Thyroid gland (tissue), 4 donors: ENCODE results near the gene EZH1. TPM values are rescaled to one million over a fixed set of nuclear protein-coding genes. Genes with fewer than 3 reads are reported as not detected.

ENCODE experiments used
- DNase-seq, 2 donors: peaks; one replicate each; pipeline ENCODE4 v3.0.0-alpha.2; 2019
- H3K27ac ChIP-seq, 3 donors: fragments of 200-600 bp; sonication (generic); 1 replicate in 2 of 3; 2 replicates in 1 of 3; pipeline ENCODE4 v1.5.1; 2016 to 2019; ENCODE audit warnings: mild to moderate bottlenecking in 1 of 3, moderate library complexity in 1 of 3
- H3K27me3 ChIP-seq: fragments of 200-600 bp; sonication (generic); one replicate; pipeline ENCODE4 v1.5.1; 2019
- H3K36me3 ChIP-seq, 2 donors: fragments of 200-600 bp; sonication (generic); one replicate each; pipeline ENCODE4 v1.5.1; 2016 to 2019
- H3K4me1 ChIP-seq, 2 donors: fragments of 200-600 bp; sonication (generic); one replicate each; pipeline ENCODE4 v1.5.1; 2017 to 2019
- H3K4me3 ChIP-seq, 3 donors: fragments of 200-600 bp; sonication (generic); replicated peaks in 1 of 3; 1 replicate in 2 of 3; 2 replicates in 1 of 3; pipeline ENCODE4 v1.5.1; 2016; ENCODE audit warnings: mild to moderate bottlenecking in 1 of 3
- H3K9me3 ChIP-seq: fragments of 200-600 bp; sonication (generic); one replicate; pipeline ENCODE4 v1.5.1; 2017
- POLR2A ChIP-seq, 2 donors: fragments of 450-650 bp; IDR thresholded peaks; one replicate each; pipeline ENCODE4 v1.6.1; 2017; ENCODE audit warnings: antibody characterized with exemption in 2 of 2, mild to moderate bottlenecking in 2 of 2, moderate library complexity in 1 of 2
- WGBS, 2 donors: methylation state at CpG; one replicate each; pipeline ENCODE4 v1.1.5; 2017; 5-methylcytosine and 5-hydroxymethylcytosine counted together
- intact Hi-C: fragments of 100-400 bp; cut with DNase I; formaldehyde crosslinking; loops from one replicate; pipeline ENCODE4 v1.15.1; 2023
- total RNA-seq, 4 donors: library from RNA; depleted of rRNA; stranded (reverse); fragments of >200 nt; gene quantifications; one replicate each; pipeline ENCODE4 v1.2.3, GENCODE V29; 2016
- TF ChIP-seq, protein P1 (sequence below), 6 experiments: fragments of 200-600 bp in 3 of 6; fragments of 450-650 bp in 3 of 6; sonication (generic) in 3 of 6; IDR thresholded peaks; one replicate each; pipeline ENCODE4 v1.5.1; 2016 to 2019; ENCODE audit warnings: antibody characterized with exemption in 6 of 6, mild to moderate bottlenecking in 2 of 6, inconsistent platforms in 1 of 6, moderate library complexity in 1 of 6

EZH1 gene
- total RNA-seq, 4 donors from 2014 or later: 39.3 to 69.2 (median 56.4) TPM

DNA sequence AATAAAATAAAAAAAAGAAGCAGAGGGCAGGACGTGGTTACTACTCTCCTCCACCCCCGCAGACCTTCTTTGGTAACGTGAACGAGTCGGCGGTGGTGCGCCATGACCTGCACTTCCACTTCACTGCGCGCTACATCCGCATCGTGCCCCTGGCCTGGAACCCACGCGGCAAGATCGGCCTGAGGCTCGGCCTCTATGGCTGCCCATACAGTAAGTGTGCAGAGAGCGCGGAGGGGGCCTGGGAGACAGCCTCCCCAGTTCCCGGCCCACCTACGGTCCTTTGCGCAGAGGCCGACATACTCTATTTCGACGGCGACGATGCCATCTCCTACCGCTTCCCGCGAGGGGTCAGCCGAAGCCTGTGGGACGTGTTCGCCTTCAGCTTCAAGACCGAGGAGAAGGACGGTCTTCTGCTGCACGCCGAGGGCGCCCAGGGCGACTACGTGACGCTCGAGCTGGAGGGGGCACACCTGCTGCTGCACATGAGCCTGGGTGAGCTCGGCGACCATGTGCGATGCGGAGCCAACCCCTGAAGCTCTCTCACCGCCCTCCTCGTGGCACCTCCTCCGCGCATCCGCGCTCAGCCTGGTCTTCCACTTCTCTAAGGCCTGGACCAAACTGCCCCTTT, 59.8 kb downstream of the EZH1 start:
- H3K9me3 ChIP-seq: no peaks in the 10 kb centered on the region
- DNase-seq: no peak
- peaks cover 13 to 38% of the 10 kb centered on the region in 2 donors for H3K4me1 ChIP-seq
- TF ChIP-seq POLR2A (IDR thresholded peaks at IDR 0.05): no peak
- no peaks in the 10 kb centered on the region for H3K27me3 ChIP-seq
- no peak overlapping the region for H3K27ac ChIP-seq
- H3K4me3 ChIP-seq: no peak overlapping the region
- intact Hi-C loops: no loop called here
- WGBS, 2 donors: 50 to 60% methylated on average over 23 to 37 of the region's 50 CpGs
- no peaks in the 10 kb centered on the region for H3K36me3 ChIP-seq

GRCh38 chr17:42683407-42684034, 61.3 kb downstream of the EZH1 start:
- intact Hi-C loops: no loop called here
- no peaks in the 10 kb centered on the region for H3K27me3 ChIP-seq
- H3K9me3 ChIP-seq: no peaks in the 10 kb centered on the region
- no peak overlapping the region for H3K27ac ChIP-seq
- H3K36me3 ChIP-seq: no peaks in the 10 kb centered on the region
- H3K4me1 ChIP-seq: peaks cover 27 to 53% of the 10 kb centered on the region in 2 donors
- peak; percentile 31 to 43 for DNase-seq
- no peak for TF ChIP-seq POLR2A (IDR thresholded peaks at IDR 0.05)
- TF ChIP-seq, protein P1, sequence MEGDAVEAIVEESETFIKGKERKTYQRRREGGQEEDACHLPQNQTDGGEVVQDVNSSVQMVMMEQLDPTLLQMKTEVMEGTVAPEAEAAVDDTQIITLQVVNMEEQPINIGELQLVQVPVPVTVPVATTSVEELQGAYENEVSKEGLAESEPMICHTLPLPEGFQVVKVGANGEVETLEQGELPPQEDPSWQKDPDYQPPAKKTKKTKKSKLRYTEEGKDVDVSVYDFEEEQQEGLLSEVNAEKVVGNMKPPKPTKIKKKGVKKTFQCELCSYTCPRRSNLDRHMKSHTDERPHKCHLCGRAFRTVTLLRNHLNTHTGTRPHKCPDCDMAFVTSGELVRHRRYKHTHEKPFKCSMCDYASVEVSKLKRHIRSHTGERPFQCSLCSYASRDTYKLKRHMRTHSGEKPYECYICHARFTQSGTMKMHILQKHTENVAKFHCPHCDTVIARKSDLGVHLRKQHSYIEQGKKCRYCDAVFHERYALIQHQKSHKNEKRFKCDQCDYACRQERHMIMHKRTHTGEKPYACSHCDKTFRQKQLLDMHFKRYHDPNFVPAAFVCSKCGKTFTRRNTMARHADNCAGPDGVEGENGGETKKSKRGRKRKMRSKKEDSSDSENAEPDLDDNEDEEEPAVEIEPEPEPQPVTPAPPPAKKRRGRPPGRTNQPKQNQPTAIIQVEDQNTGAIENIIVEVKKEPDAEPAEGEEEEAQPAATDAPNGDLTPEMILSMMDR (IDR thresholded peaks at IDR 0.05): no peak
- no peak overlapping the region for H3K4me3 ChIP-seq
- 14 to 16% methylated on average over 10 to 16 of the region's 25 CpGs for WGBS, 2 donors

DNA sequence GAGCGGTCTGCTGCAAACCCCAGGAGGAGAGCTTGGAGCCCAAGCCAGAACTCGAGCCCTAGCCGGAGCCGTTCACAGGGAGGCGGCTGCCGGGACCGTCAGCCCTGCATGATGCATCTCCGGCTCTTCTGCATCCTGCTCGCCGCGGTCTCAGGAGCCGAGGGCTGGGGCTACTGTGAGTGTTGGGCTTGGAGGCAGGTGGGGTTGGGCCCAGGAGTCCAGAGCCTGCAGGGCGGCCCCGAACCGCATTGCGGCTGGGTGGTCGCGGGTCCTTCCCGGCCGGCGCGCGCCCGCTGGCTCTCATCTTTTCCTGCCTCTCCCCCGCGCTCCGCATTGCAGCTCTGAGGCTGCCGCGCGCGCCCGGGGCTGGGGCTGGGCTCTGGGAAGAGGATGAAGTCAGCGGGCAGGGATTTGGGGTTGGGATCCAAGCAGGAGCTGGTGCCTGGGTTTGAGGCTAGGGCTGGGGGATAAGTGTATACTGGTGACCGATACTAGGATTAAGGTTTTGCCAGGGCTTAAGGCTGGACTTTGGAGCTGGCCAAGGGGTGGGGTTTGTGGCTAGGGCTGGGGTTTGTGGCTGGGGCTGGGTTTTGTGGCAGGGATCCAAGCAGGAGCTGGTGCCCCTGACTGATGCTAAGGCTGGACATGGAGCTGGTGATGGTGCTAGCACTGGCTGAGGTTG, 62.0 kb downstream of the EZH1 start:
- WGBS, 2 donors: 2 to 4% methylated on average over 12 to 27 of the region's 34 CpGs
- no peaks in the 10 kb centered on the region for H3K27me3 ChIP-seq
- TF ChIP-seq POLR2A (IDR thresholded peaks at IDR 0.05): no peak
- TF ChIP-seq, protein P1 (IDR thresholded peaks at IDR 0.05): no peak
- no peaks in the 10 kb centered on the region for H3K36me3 ChIP-seq
- peaks cover 29 to 54% of the 10 kb centered on the region in 2 donors for H3K4me1 ChIP-seq
- no peaks in the 10 kb centered on the region for H3K9me3 ChIP-seq
- DNase-seq: no peak
- intact Hi-C loops: no loop called here
- H3K27ac ChIP-seq: peak overlapping the region in 2 of 3 donors; percentile 29 to 39
- peak overlapping the region in 1 of 3 donors; percentile 16 for H3K4me3 ChIP-seq

GRCh38 chr17:42681976-42682721, 62.7 kb downstream of the EZH1 start, which contains the start of gene CNTNAP1:
CNTNAP1 (plus strand) TSS chr17:42682531; CDS start chr17:42682830, 299 bp downstream.
- TF ChIP-seq, protein P1 (IDR thresholded peaks at IDR 0.05): no peak
- no peak for TF ChIP-seq POLR2A (IDR thresholded peaks at IDR 0.05)
- 9 to 10% methylated on average over 22 of the region's 22 CpGs for WGBS, 2 donors
- Histone ChIP-seq H3K36me3 (no peaks in the 10 kb centered on the region), H3K9me3 (no peaks in the 10 kb centered on the region), H3K27ac (peak within 1 kb of the TSS in 2 of 3 donors; percentile 29 to 39), H3K4me1 (peaks cover 36 to 60% of the 10 kb centered on the region in 2 donors), H3K27me3 (no peaks in the 10 kb centered on the region), H3K4me3 (peak within 1 kb of the TSS in 1 of 3 donors; percentile 16)
- peak; percentile 22 to 32 for DNase-seq
- intact Hi-C loops: no loop called here

DNA sequence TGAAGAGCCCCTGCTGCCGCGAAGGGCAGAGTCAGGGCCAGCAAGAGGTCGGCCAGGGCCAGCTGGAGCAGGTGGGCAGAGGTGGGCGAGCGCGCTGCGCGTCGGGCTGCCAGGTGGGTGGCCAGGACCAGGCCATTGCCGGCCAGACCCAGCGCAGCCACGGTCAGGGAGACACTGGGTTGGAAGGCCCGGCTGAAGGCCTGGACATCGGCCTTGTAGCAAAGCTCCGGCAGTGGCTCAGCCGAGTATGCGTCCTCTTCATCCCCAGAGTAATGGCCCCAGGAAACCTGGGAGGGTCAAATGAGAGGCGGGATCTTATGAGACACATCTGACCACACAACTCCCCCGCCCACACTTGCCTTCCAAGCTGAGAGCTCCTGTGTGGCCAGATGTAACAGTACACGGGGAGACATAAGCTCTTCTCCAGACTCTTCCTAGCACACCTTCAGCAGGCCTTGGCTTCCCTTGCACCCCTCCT, 64.5 kb downstream of the EZH1 start:
- no peaks in the 10 kb centered on the region for H3K9me3 ChIP-seq
- peak overlapping the region; percentile 94 to 96 (median 94) for H3K27ac ChIP-seq
- 64 to 76% methylated on average over 10 to 15 of the region's 20 CpGs for WGBS, 2 donors
- H3K4me1 ChIP-seq: peaks cover 37 to 60% of the 10 kb centered on the region in 2 donors
- no peaks in the 10 kb centered on the region for H3K27me3 ChIP-seq
- no peaks in the 10 kb centered on the region for H3K36me3 ChIP-seq
- peak overlapping the region in 1 of 3 donors; percentile 50 for H3K4me3 ChIP-seq
- DNase-seq: no peak
- no peak for TF ChIP-seq POLR2A (IDR thresholded peaks at IDR 0.05)
- TF ChIP-seq, protein P1 (IDR thresholded peaks at IDR 0.05): no peak
- intact Hi-C loops: no loop called here
